H1 (cell line): ENCODE results near the gene FAM186B.

Source experiments
- ATF3 ChIP-seq: IDR thresholded peaks from 2 replicates; pipeline ENCODE4 v1.6.1; 2011; ENCODE audit warnings: low read depth, mild to moderate bottlenecking, low read length; ENCODE audit not compliant: insufficient read depth
- CEBPB ChIP-seq: IDR thresholded peaks from 2 replicates; pipeline ENCODE4 v1.6.1; 2012; ENCODE audit warnings: low read depth, low read length
- CTCF ChIP-seq, 3 experiments: IDR thresholded peaks; 1 replicate in 2 of 3; 2 replicates in 1 of 3; pipeline versions ENCODE4 v1.5.1 to v1.6.1; 2011; ENCODE audit warnings: low read length in 3 of 3, mild to moderate bottlenecking in 3 of 3, inconsistent platforms in 2 of 3, low read depth in 1 of 3, moderate library complexity in 1 of 3; ENCODE audit not compliant: insufficient read depth in 1 of 3; ENCODE audit errors: control extremely low read depth in 1 of 3
- EZH2 ChIP-seq: fragments of 200-600 bp; sonication (generic); IDR thresholded peaks from 2 replicates; pipeline ENCODE4 v1.7.1; 2012; ENCODE audit warnings: low read depth, mild to moderate bottlenecking, moderate library complexity, low read length, inconsistent platforms; ENCODE audit not compliant: severe bottlenecking
- HDAC6 ChIP-seq: IDR thresholded peaks from one replicate; pipeline ENCODE4 v1.7.1; 2012; ENCODE audit warnings: low read depth, mild to moderate bottlenecking, inconsistent platforms, low read length, moderate library complexity
- JUN ChIP-seq: IDR thresholded peaks from 2 replicates; pipeline ENCODE4 v1.6.1; 2011; ENCODE audit warnings: low read depth, mild to moderate bottlenecking, improper control_type of control experiment, low read length
- NRF1 ChIP-seq: IDR thresholded peaks from 2 replicates; pipeline ENCODE4 v1.6.1; 2011; ENCODE audit warnings: mild to moderate bottlenecking, low read depth, low read length, improper control_type of control experiment
- POLR2A ChIP-seq, 2 experiments: IDR thresholded peaks; 1 replicate in 1 of 2; 2 replicates in 1 of 2; pipeline ENCODE4 v1.6.1; 2011; ENCODE audit warnings: low read depth in 2 of 2, low read length in 2 of 2, mild to moderate bottlenecking in 2 of 2; ENCODE audit errors: control extremely low read depth in 1 of 2
- USF2 ChIP-seq: IDR thresholded peaks from 2 replicates; pipeline ENCODE4 v1.6.1; 2011; ENCODE audit warnings: low read length, improper control_type of control experiment

GRCh38 chr12:49621651-49622500 is 16.4 kb upstream of the FAM186B start:
- TF ChIP-seq CEBPB (no peak), POLR2A (IDR thresholded peaks at IDR 0.05; ENCODE audit: control extremely low read depth in 1 of 2, low read depth in 2 of 2, low read length in 2 of 2) (no peak), CTCF (IDR thresholded peaks at IDR 0.05; ENCODE audit: control extremely low read depth in 1 of 3, insufficient read depth in 1 of 3, low read depth in 1 of 3, low read length in 3 of 3) (no peak), EZH2 (no peak), ATF3 (no peak), HDAC6 (no peak), USF2 (no peak), JUN (no peak), NRF1 (no peak)
